ENCODE results near the gene CCL25.

DNA sequence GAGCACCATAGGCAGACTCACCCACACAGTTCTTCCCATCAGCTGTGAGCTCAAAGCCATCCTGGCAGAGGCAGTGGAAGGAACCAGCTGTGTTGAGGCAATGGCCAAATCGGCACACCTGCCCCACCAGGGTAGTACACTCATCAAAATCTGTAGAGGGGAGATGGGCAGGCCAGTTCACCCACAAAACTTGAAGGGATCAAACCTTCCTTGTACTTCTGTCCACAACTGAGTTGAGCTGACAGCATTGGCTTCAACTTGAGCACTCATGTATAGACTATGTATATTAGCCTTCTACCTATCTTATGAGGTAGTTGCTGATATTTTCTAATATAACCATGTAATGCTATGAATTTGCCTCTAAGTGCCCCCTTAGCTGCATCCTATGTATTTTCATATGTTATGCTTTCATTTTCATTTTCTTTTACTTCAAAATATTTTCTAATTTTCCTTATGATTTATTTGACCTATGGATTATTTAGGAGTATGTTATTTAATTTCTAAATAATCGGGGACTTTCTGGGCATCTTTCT, 42.9 kb downstream of the CCL25 start:
- TF ChIP-seq, protein P1, sequence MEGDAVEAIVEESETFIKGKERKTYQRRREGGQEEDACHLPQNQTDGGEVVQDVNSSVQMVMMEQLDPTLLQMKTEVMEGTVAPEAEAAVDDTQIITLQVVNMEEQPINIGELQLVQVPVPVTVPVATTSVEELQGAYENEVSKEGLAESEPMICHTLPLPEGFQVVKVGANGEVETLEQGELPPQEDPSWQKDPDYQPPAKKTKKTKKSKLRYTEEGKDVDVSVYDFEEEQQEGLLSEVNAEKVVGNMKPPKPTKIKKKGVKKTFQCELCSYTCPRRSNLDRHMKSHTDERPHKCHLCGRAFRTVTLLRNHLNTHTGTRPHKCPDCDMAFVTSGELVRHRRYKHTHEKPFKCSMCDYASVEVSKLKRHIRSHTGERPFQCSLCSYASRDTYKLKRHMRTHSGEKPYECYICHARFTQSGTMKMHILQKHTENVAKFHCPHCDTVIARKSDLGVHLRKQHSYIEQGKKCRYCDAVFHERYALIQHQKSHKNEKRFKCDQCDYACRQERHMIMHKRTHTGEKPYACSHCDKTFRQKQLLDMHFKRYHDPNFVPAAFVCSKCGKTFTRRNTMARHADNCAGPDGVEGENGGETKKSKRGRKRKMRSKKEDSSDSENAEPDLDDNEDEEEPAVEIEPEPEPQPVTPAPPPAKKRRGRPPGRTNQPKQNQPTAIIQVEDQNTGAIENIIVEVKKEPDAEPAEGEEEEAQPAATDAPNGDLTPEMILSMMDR (IDR thresholded peaks at IDR 0.05) = no peak
- TF ChIP-seq POLR2A (IDR thresholded peaks at IDR 0.05) = no peak
